GM15510 (cell line): Measurements from ENCODE around the gene GPC1.

ENCODE experiments used
- POLR2A ChIP-seq: IDR thresholded peaks from 3 replicates; pipeline ENCODE4 v1.6.1; 2011; ENCODE audit warnings: borderline replicate concordance; ENCODE audit not compliant: insufficient read length; ENCODE audit errors: extremely low read depth

GPC1 gene, protein sequence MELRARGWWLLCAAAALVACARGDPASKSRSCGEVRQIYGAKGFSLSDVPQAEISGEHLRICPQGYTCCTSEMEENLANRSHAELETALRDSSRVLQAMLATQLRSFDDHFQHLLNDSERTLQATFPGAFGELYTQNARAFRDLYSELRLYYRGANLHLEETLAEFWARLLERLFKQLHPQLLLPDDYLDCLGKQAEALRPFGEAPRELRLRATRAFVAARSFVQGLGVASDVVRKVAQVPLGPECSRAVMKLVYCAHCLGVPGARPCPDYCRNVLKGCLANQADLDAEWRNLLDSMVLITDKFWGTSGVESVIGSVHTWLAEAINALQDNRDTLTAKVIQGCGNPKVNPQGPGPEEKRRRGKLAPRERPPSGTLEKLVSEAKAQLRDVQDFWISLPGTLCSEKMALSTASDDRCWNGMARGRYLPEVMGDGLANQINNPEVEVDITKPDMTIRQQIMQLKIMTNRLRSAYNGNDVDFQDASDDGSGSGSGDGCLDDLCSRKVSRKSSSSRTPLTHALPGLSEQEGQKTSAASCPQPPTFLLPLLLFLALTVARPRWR

GRCh38 chr2:240435457-240435947 is at the start of gene GPC1:
Gene GPC1, plus strand, starts transcription at chr2:240435663. Its CDS starts 256 bp downstream, at chr2:240435919.
- TF ChIP-seq POLR2A, result peak; percentile 2

GRCh38 chr2:240386326-240386725 is 49.1 kb upstream of the GPC1 start:
- no peak for TF ChIP-seq POLR2A

GRCh38 chr2:240387325-240387668 is 48.2 kb upstream of the GPC1 start:
- TF ChIP-seq POLR2A, result no peak

GRCh38 chr2:240387669-240388358 is 47.6 kb upstream of the GPC1 start:
- no peak for TF ChIP-seq POLR2A

GRCh38 chr2:240388471-240389301 is 46.8 kb upstream of the GPC1 start:
- no peak for TF ChIP-seq POLR2A

GRCh38 chr2:240389302-240389805 is 46.1 kb upstream of the GPC1 start:
- TF ChIP-seq POLR2A, result no peak

DNA sequence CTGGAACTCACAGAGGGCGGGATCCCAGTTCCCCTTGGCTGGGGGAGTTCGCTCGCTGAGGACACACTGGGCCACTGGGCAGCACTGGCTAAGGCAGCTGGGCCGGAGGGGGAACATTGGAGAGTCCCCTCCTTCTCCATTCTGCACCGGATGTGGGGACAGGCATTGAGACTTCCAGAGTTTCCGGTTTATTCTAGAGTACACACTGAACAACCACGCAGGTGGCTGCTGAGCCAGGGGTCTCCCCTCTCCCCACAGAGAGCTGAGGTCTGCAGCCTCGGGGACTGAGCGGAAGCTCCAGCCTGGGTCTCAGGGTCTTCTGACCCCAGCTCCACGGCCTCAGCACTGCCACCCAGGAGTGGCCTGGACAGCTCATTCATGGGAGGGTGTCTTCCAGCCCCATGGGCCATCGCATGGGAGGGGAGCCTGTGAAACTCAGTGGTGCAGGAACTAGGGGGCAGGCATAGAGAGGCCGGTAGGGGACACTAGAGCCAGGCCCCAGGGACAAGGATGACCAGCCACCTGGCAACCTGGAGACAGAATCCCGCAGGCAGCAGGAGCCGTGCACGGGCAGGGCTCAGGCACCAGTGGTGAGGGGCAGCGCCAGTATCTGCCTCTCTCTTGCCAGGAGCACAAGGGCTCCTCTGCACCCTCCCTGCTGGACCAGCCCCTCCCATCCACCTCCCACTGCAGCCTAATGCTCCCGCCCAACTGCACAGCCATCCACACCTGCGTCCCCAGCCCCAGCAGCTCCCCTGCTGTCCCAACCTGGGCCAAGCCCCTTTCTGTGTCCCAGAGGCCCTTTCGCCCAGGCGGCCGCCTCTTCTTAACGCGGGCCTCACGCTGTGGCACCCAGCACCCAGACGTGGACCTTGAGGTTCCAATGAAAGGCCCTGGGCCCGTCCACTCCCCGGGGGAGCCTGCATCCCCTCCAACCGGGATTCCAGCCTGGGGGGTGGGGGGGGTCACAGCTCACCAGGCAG is 45.1 kb upstream of the GPC1 start:
- TF ChIP-seq POLR2A, result no peak

GRCh38 chr2:240391111-240392051 is 44.1 kb upstream of the GPC1 start:
- no peak for TF ChIP-seq POLR2A

DNA sequence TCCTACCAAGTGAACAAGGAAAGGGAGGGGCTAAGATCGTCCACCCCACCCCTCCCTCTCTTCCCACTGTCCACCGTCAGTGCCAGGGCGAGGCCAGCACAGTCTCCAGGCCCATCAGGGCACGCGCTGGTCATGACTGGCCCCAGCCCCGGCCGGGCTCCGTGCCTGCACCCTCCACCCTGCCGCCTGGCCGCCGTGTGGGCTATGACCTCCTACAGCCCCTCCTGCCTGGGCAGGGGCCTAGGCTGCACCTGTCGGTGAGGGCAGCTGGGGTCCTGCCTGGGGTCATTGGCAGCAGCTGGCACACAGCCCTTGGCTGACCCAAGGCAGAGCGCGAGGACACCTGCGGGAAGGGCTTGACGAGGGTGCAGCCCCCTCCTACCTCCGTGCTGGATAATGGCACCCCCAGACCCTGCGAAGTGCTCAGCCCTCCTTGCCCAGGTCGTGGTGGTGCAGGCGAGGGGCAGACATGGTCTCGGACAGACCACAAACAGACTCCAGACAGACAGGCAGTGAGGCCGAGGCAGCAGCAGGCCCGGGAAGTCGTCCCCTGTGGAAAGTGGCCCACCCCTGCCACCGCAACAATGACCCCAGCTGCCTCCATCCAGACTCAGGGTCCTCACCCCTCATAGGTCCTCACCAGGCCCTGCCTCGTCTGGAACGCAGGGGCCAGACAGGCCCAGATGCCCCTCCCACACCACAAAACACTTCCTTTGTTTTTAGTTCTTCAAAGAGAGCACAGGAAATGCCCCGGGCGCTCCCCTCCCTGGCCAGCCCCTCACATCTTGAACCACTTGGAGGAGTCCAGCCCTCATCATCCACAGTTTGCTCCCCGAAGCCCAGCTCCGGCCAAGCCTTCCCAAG is 43.1 kb upstream of the GPC1 start:
- no peak for TF ChIP-seq POLR2A

GRCh38 chr2:240392948-240393830 is 42.3 kb upstream of the GPC1 start:
- TF ChIP-seq POLR2A, result no peak

- TF ChIP-seq POLR2A, result no peak
These were observed 41.5 kb upstream of the GPC1 start for GRCh38 chr2:240393831-240394410.

DNA sequence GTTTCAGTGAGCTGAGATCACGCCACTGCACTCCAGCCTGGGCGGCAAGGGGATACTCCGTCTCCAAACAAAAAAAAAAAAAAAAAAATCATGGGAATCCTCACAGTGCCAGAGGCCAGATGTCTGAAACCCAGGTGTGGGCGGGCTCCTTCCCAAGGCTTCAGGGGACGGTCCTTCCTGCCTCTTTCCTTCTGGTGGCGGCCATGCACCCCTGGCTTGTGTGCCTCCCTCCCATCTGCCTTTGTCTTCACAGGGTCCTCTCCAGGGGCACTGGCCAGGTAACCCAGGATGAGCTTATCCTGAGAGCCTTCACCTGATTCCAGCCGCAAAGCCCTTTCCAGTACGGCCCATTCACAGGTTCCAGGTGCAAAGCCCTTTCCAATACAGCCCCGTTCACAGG is 40.9 kb upstream of the GPC1 start:
- no peak for TF ChIP-seq POLR2A
